ENCODE results near the gene ZNF22. TPM values are rescaled to one million over a fixed set of nuclear protein-coding genes. Genes with fewer than 3 reads are reported as not detected.

ZNF22 gene
- total and polyA plus RNA-seq, 2 of the 8 experiments (the other 6 are each of a cell fraction or from before 2014, with no cell fraction given): 18.2 to 45.2 TPM

- Histone ChIP-seq H3K27ac (ENCODE audit: low read depth, low read length) (no peak overlapping the region), H2AK5ac (ENCODE audit: low read depth, low read length) (no peak overlapping the region), H3K4me2 (ENCODE audit: insufficient read depth in 1 of 2, low read depth in 2 of 2, low read length in 2 of 2) (no peak overlapping the region), H3K36me3 (ENCODE audit: control insufficient read depth in 2 of 4, insufficient read depth in 4 of 4, low read length in 3 of 4) (peaks cover 0 to 3% (median 1%) of the 10 kb centered on the region in 4 experiments; a peak in 1 of 8 replicates), H2BK20ac (ENCODE audit: low read length) (peak overlapping the region; percentile 55; the same call in 1 of the 2 replicates), H4K8ac (ENCODE audit: extremely low read depth, insufficient read depth, low read length) (no peak overlapping the region), H4K20me1 (replicated peaks in 1 of 2; ENCODE audit: control insufficient read depth in 1 of 2, insufficient read depth in 2 of 2, low read length in 2 of 2) (no peaks in the 10 kb centered on the region), H2AFZ (ENCODE audit: low read length) (no peak overlapping the region), H3K23ac (ENCODE audit: insufficient read length) (no peak overlapping the region), H3K23me2 (ENCODE audit: low read depth, low read length) (no peaks in the 10 kb centered on the region), H3K56ac (replicated peaks; ENCODE audit: insufficient read length, low read depth, low read length) (no peak overlapping the region), H2BK5ac (ENCODE audit: low read depth, low read length) (no peak overlapping the region), H3K27me3 (replicated peaks in 1 of 4; ENCODE audit: control insufficient read depth in 3 of 4, extremely low read depth in 1 of 4, insufficient read depth in 3 of 4, low read length in 3 of 4) (no peaks in the 10 kb centered on the region; a peak in 2 of 7 replicates), H3K14ac (ENCODE audit: insufficient read length) (no peak overlapping the region), H2BK120ac (replicated peaks; ENCODE audit: low read depth, low read length) (no peak overlapping the region), H3K4me1 (replicated peaks in 1 of 4; ENCODE audit: control insufficient read depth in 3 of 4, insufficient read depth in 4 of 4, low read length in 3 of 4) (peaks cover 2 to 33% (median 20%) of the 10 kb centered on the region in 4 experiments; a peak in 6 of 7 replicates), H4K5ac (ENCODE audit: insufficient read length, low read depth, low read length) (no peak overlapping the region), H3K9ac (replicated peaks in 1 of 4; ENCODE audit: extremely low read depth in 1 of 4, low read depth in 3 of 4, low read length in 3 of 4) (no peak overlapping the region), H3K4ac (replicated peaks; ENCODE audit: insufficient read length, low read depth, low read length) (no peak overlapping the region), H3K79me2 (ENCODE audit: control insufficient read depth in 1 of 2, insufficient read depth in 2 of 2, low read length in 2 of 2) (no peaks in the 10 kb centered on the region), H3K18ac (ENCODE audit: extremely low read depth, low read length) (no peak overlapping the region; the same call in 1 of the 2 replicates), H3K9me3 (ENCODE audit: insufficient read depth in 2 of 2, low read depth in 1 of 2, low read length in 1 of 2) (no peaks in the 10 kb centered on the region), H2BK12ac (ENCODE audit: low read depth, low read length) (peak overlapping the region; percentile 53; the same call in 1 of the 2 replicates), H4K91ac (replicated peaks; ENCODE audit: insufficient read length, low read length) (peak overlapping the region; percentile 15), H2BK15ac (ENCODE audit: low read length) (no peak overlapping the region), H3K79me1 (ENCODE audit: low read depth, low read length) (no peaks in the 10 kb centered on the region), H3K4me3 (ENCODE audit: extremely low read depth in 1 of 4, insufficient read depth in 2 of 4, low read depth in 3 of 4, low read length in 4 of 4) (no peak overlapping the region)
- DNase-seq (ENCODE audit: low read depth in 1 of 2, low spot score in 2 of 2): no peak
- FAIRE-seq: no peak
- POLR2A ChIA-PET (ENCODE audit: partially characterized antibody): interaction anchor here (0.7 to 1.7 kb wide), 2 partner anchors 18 to 61 kb away, joined by 3 to 4 read pairs; no protein-coding TSS in a partner anchor
- CTCF ChIA-PET (ENCODE audit: partially characterized antibody): interaction anchor here (0.6 to 12.1 kb wide), 11 partner anchors 10 to 1545 kb away, joined by 3 to 117 read pairs (median 4); partner anchors contain the start of genes DEPP1 and RASSF4
- WGBS, 2 experiments (ENCODE audit: extremely low coverage in 1 of 2, insufficient coverage in 1 of 2, insufficient read length in 1 of 2, insufficient replicate concordance in 2 of 2, low coverage in 1 of 2, low lambda C conversion rate in 2 of 2, missing lambda C conversion rate in 1 of 2): 75% methylated on average over 11 of the region's 11 CpGs; no CpG with 5 or more reads in 1 of the 2 experiments
- no peak for TF ChIP-seq ZNF274 (IDR thresholded peaks at IDR 0.05; ENCODE audit: borderline replicate concordance, extremely low read depth, low read length)
- TF ChIP-seq USF2 (IDR thresholded peaks at IDR 0.05; ENCODE audit: low read length): no peak
- no peak for TF ChIP-seq RNF2 (IDR thresholded peaks at IDR 0.05; ENCODE audit: borderline replicate concordance, low read depth, low read length, missing control alignments, poor library complexity, severe bottlenecking)
- TF ChIP-seq NANOG (IDR thresholded peaks at IDR 0.05; ENCODE audit: insufficient read depth, low read depth, low read length, poor library complexity, severe bottlenecking): no peak
- peak in 1 of 3 experiments; percentile 4; a peak in 1 of 4 replicates for TF ChIP-seq CTCF (IDR thresholded peaks at IDR 0.05; ENCODE audit: control extremely low read depth in 1 of 3, insufficient read depth in 1 of 3, low read depth in 1 of 3, low read length in 3 of 3)
- no peak for TF ChIP-seq MAFK (IDR thresholded peaks at IDR 0.05; ENCODE audit: low read depth, low read length)
Observed at GRCh38 chr10:44993922-44994751, 6.6 kb upstream of the ZNF22 start.
